SU-DHL-6 (cell line): ENCODE data around the gene AFAP1.

Experiments
- H2AFZ ChIP-seq: fragments of 200-600 bp; sonication (generic); 2 replicates; pipeline ENCODE4 v1.6.1; 2014; ENCODE audit warnings: low read depth, mild to moderate bottlenecking, moderate library complexity, mixed read lengths, antibody characterized with exemption, low read length; ENCODE audit not compliant: severe bottlenecking
- H3F3A ChIP-seq: fragments of 200-600 bp; shearing (Covaris generic); 2 replicates; pipeline ENCODE4 v1.6.0; 2016; ENCODE audit warnings: antibody characterized with exemption, mild to moderate bottlenecking; ENCODE audit not compliant: insufficient read depth
- H3K27ac ChIP-seq: fragments of 200-600 bp; sonication (generic); 2 replicates; pipeline ENCODE4 v1.5.1; 2016; ENCODE audit warnings: low read depth, mild to moderate bottlenecking, low read length, moderate library complexity, mixed read lengths
- H3K27me3 ChIP-seq: fragments of 200-600 bp; sonication (generic), shearing (Covaris generic); 2 replicates; pipeline ENCODE4 v1.6.0; 2014; ENCODE audit warnings: mild to moderate bottlenecking, low read length
- H3K36me3 ChIP-seq: fragments of 200-600 bp; sonication (generic); 2 replicates; pipeline ENCODE4 v1.6.1; 2014; ENCODE audit warnings: mild to moderate bottlenecking, low read length, mixed read lengths
- H3K4me2 ChIP-seq: fragments of 300-600, 200-600 bp; shearing (Covaris generic), sonication (generic); 2 replicates; pipeline ENCODE4 v1.6.0; 2014; ENCODE audit warnings: low read length, low read depth, mild to moderate bottlenecking; ENCODE audit not compliant: poor library complexity, severe bottlenecking
- H3K4me3 ChIP-seq: fragments of 200-600 bp; sonication (generic); 2 replicates; pipeline ENCODE4 v1.5.1; 2014; ENCODE audit warnings: antibody characterized with exemption, low read length, mild to moderate bottlenecking, mixed read lengths; ENCODE audit not compliant: insufficient read depth, poor library complexity, severe bottlenecking
- H3K79me2 ChIP-seq: fragments of 200-600 bp; sonication (generic); 2 replicates; pipeline ENCODE4 v1.6.1; 2014; ENCODE audit warnings: mild to moderate bottlenecking, low read length, moderate library complexity; ENCODE audit not compliant: insufficient read depth
- H3K9ac ChIP-seq: fragments of 200-600 bp; sonication (generic); 2 replicates; pipeline ENCODE4 v1.7.0; 2014; ENCODE audit warnings: mild to moderate bottlenecking, low read length
- H3K9me2 ChIP-seq: fragments of 200-600 bp; sonication (generic); replicated peaks from 2 replicates; pipeline ENCODE4 v1.6.1; 2014; ENCODE audit warnings: low read length; ENCODE audit not compliant: insufficient read depth
- H3K9me3 ChIP-seq: fragments of 200-600 bp; sonication (generic); 2 replicates; pipeline ENCODE4 v1.6.1; 2014; ENCODE audit warnings: low read length, mixed read lengths; ENCODE audit not compliant: insufficient read depth
- H4K20me1 ChIP-seq: fragments of 200-600 bp; sonication (generic); 2 replicates; pipeline ENCODE4 v1.6.1; 2014; ENCODE audit warnings: low read depth, mild to moderate bottlenecking, antibody characterized with exemption, low read length, moderate library complexity, mixed read lengths
- EZH2phosphoT487 ChIP-seq: fragments of 200-600 bp; sonication (generic), shearing (Covaris generic); conservative IDR thresholded peaks from 2 replicates; pipeline ENCODE4 v1.6.1; 2018; ENCODE audit warnings: mild to moderate bottlenecking, antibody characterized with exemption, low read length, moderate library complexity, mixed read lengths
- TF ChIP-seq, protein P1 (sequence below): fragments of 200-600 bp; sonication (generic); IDR thresholded peaks from one replicate; pipeline ENCODE4 v1.5.1; 2017; ENCODE audit warnings: antibody characterized with exemption, mild to moderate bottlenecking, low read length, moderate library complexity; ENCODE audit not compliant: insufficient read depth, poor library complexity, severe bottlenecking

AFAP1 gene

DNA sequence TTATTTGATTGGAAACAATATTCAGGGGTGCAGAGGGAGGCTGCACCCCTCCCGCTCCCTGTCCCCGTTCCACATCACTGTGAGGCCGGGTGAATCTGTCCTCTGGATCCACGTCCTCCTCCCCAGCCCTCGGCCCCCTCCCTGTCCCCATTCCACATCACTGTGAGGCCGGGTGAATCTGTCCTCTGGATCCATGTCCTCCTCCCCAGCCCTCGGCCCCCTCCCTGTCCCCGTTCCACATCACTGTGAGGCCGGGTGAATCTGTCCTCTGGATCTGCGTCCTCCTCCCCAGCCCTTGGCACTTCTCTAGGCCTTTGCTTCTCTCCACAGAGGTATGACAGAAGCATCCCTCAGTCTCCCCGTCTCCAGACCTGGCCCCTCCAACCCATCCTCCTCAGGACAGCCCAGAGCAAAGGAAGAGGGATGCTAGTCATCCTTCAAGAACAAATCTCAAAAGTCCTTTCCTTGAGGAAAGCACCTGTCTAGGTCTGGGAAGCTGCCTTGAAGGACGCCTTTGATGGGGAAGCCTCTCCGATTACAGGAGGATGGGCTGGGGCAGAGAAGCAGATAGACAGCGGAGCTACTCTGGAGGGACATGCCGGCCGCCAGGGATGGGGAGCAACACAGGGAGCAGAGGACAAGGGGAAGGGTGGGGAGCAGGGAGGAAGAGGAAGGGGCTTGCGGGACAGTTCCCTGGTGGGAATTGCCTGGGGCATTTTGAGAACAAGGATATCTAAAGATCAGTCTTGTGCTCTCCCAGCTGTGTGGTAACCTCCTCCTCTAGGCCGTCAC, 10.8 kb upstream of the AFAP1 start:
- H3K9me3 ChIP-seq: no peaks in the 10 kb centered on the region
- no peak overlapping the region for H3K27ac ChIP-seq
- H3K9me2 ChIP-seq: no peaks in the 10 kb centered on the region
- H3K9ac ChIP-seq: no peak overlapping the region
- no peaks in the 10 kb centered on the region for H3K36me3 ChIP-seq
- no peaks in the 10 kb centered on the region for H4K20me1 ChIP-seq
- H3K4me3 ChIP-seq: no peak overlapping the region
- H3K79me2 ChIP-seq: no peaks in the 10 kb centered on the region
- H3F3A ChIP-seq: no peaks in the 10 kb centered on the region
- TF ChIP-seq EZH2phosphoT487: no peak
- TF ChIP-seq, protein P1, sequence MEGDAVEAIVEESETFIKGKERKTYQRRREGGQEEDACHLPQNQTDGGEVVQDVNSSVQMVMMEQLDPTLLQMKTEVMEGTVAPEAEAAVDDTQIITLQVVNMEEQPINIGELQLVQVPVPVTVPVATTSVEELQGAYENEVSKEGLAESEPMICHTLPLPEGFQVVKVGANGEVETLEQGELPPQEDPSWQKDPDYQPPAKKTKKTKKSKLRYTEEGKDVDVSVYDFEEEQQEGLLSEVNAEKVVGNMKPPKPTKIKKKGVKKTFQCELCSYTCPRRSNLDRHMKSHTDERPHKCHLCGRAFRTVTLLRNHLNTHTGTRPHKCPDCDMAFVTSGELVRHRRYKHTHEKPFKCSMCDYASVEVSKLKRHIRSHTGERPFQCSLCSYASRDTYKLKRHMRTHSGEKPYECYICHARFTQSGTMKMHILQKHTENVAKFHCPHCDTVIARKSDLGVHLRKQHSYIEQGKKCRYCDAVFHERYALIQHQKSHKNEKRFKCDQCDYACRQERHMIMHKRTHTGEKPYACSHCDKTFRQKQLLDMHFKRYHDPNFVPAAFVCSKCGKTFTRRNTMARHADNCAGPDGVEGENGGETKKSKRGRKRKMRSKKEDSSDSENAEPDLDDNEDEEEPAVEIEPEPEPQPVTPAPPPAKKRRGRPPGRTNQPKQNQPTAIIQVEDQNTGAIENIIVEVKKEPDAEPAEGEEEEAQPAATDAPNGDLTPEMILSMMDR: no peak
- no peak overlapping the region for H2AFZ ChIP-seq
- H3K4me2 ChIP-seq: no peak overlapping the region
- H3K27me3 ChIP-seq: no peaks in the 10 kb centered on the region

DNA sequence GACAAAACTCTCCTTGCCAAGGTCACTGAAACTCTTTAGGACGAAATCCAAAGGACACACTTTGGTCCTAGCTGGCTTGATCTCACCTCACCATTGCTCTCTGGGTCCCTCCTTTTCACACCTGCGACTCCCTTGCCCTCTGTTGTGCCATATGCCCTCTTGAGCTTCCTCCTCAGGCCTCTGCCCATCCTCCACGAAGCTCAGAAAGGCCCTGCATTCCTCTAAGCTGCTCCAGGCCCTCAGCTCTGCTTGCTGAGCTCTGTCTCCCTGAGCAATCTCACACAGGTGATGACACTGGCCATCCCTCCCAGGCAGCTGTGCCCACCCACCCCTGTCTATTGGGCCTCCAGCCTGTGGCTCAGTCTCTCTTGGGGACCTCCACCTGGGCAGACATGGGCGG, 10.1 kb upstream of the AFAP1 start:
- Histone ChIP-seq H3K4me3 (no peak overlapping the region), H3K4me2 (no peak overlapping the region), H3K36me3 (no peaks in the 10 kb centered on the region), H3K27ac (no peak overlapping the region), H3K9me2 (no peaks in the 10 kb centered on the region), H4K20me1 (no peaks in the 10 kb centered on the region), H3K9me3 (no peaks in the 10 kb centered on the region), H3K9ac (no peak overlapping the region), H3F3A (no peaks in the 10 kb centered on the region), H3K27me3 (no peaks in the 10 kb centered on the region), H2AFZ (no peak overlapping the region), H3K79me2 (no peaks in the 10 kb centered on the region)
- TF ChIP-seq EZH2phosphoT487: no peak
- TF ChIP-seq, protein P1: no peak

DNA sequence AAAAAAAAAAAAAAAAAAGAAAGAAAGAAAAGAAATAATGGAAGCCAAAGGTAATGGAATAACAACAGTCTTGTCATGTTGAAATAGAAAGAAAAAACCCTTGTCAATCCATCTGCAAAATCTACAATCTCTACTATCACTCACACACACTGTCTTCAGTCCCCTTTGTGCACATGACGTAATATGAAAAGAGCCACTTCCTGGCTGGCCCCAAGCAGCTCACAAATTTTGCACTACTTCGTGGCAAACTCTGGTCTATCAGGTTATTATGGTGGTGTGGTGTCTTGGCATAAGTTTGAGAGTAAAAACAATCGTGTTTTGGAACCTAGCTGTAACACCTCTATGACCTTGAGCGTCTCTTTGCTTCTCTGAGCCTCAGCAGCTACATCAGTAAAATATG, 8.3 kb upstream of the AFAP1 start:
- Histone ChIP-seq H3F3A (no peaks in the 10 kb centered on the region), H3K27me3 (no peaks in the 10 kb centered on the region), H3K4me3 (no peak overlapping the region), H3K36me3 (no peaks in the 10 kb centered on the region), H3K9me3 (no peaks in the 10 kb centered on the region), H4K20me1 (no peaks in the 10 kb centered on the region), H3K27ac (no peak overlapping the region), H3K4me2 (no peak overlapping the region), H3K9ac (no peak overlapping the region), H3K79me2 (no peaks in the 10 kb centered on the region), H2AFZ (no peak overlapping the region), H3K9me2 (no peaks in the 10 kb centered on the region)
- TF ChIP-seq, protein P1: no peak
- TF ChIP-seq EZH2phosphoT487: no peak
